ENCODE results near the gene ANP32A.

DNA sequence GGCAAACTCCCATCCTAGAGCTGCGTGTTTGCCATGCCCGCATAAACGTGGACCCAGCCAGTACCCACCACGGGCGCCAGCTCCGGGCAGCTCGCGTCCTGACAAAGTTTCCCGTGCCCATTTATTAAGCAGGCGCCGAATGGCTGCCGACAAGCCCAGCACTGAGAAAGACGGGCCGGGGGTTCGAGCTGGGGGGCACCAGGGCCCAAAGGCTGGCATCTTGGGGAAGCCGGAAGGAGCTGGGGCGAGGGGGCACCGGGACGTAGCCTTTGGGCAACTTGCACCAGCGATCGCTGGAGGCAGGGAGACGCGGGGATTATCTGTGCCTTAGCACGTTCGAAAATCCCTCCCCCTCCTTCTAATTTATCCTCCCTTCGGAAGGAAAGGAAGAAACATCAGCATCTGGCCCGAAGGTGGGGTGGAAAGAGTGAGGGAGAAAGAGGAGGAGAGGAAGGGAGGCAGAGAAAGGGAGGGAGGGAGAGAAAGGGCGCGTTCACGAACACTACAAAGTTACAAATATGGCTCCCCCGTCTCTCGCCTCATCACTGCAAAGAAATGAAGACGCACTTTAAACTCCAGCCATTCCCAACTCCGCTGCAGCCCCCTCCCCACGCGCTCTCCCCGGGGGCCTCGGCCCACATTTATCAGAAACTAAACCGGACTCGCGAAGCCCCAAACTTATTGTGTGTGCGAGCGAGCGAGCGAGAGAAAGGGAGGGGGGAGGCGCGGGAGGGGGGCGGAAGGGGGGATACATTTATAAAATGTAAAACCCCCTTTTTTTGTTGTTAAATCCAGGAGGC lies 1.0 kb downstream of the ANP32A start:
- TF ChIP-seq POLR2AphosphoS5 (IDR thresholded peaks at IDR 0.05; ENCODE audit: low read depth, low read length) (peak; percentile 43; the same call in 1 of the 2 replicates), TAF1 (IDR thresholded peaks at IDR 0.05; ENCODE audit: borderline replicate concordance, insufficient read depth, low read length) (peak; percentile 41; the same call in 1 of the 2 replicates)
- TF ChIP-seq, protein P1, sequence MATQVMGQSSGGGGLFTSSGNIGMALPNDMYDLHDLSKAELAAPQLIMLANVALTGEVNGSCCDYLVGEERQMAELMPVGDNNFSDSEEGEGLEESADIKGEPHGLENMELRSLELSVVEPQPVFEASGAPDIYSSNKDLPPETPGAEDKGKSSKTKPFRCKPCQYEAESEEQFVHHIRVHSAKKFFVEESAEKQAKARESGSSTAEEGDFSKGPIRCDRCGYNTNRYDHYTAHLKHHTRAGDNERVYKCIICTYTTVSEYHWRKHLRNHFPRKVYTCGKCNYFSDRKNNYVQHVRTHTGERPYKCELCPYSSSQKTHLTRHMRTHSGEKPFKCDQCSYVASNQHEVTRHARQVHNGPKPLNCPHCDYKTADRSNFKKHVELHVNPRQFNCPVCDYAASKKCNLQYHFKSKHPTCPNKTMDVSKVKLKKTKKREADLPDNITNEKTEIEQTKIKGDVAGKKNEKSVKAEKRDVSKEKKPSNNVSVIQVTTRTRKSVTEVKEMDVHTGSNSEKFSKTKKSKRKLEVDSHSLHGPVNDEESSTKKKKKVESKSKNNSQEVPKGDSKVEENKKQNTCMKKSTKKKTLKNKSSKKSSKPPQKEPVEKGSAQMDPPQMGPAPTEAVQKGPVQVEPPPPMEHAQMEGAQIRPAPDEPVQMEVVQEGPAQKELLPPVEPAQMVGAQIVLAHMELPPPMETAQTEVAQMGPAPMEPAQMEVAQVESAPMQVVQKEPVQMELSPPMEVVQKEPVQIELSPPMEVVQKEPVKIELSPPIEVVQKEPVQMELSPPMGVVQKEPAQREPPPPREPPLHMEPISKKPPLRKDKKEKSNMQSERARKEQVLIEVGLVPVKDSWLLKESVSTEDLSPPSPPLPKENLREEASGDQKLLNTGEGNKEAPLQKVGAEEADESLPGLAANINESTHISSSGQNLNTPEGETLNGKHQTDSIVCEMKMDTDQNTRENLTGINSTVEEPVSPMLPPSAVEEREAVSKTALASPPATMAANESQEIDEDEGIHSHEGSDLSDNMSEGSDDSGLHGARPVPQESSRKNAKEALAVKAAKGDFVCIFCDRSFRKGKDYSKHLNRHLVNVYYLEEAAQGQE (IDR thresholded peaks at IDR 0.05; ENCODE audit: insufficient read depth in 1 of 2, low read depth in 2 of 2, low read length in 2 of 2), result no peak
